Endothelial cell (in vitro differentiated cells): ENCODE results near the gene FAM219B. TPM values are rescaled to one million over a fixed set of nuclear protein-coding genes. Genes with fewer than 3 reads are reported as not detected.

Experiments used
- DNase-seq: peaks from one replicate; pipeline ENCODE4 v3.0.0; 2021; ENCODE audit warnings: low spot score
- H3K27ac Mint-ChIP-seq: one replicate; pipeline ENCODE4 v1.8.0; 2021; ENCODE audit warnings: mixed read lengths, inconsistent platforms; ENCODE audit not compliant: unreplicated experiment
- H3K27me3 Mint-ChIP-seq: one replicate; pipeline ENCODE4 v1.8.0; 2021; ENCODE audit warnings: mild to moderate bottlenecking, moderate library complexity, mixed read lengths, inconsistent platforms; ENCODE audit not compliant: unreplicated experiment
- H3K36me3 Mint-ChIP-seq: one replicate; pipeline ENCODE4 v1.8.0; 2021; ENCODE audit warnings: mild to moderate bottlenecking, low read depth, mixed read lengths, inconsistent platforms; ENCODE audit not compliant: unreplicated experiment
- H3K4me1 Mint-ChIP-seq: one replicate; pipeline ENCODE4 v1.8.0; 2021; ENCODE audit warnings: mild to moderate bottlenecking, mixed read lengths, inconsistent platforms; ENCODE audit not compliant: unreplicated experiment
- H3K4me3 Mint-ChIP-seq: one replicate; pipeline ENCODE4 v1.8.0; 2021; ENCODE audit warnings: mild to moderate bottlenecking, mixed read lengths, inconsistent platforms; ENCODE audit not compliant: unreplicated experiment
- H3K9me3 Mint-ChIP-seq: one replicate; pipeline ENCODE4 v1.8.0; 2021; ENCODE audit warnings: mixed read lengths, inconsistent platforms; ENCODE audit not compliant: unreplicated experiment
- total RNA-seq: library from RNA; stranded (reverse); fragmentation: NEBNext Ultra II Directional; extraction: Animal tissue kit (Norgen Biotek cat#: 25700); gene quantifications from one replicate; pipeline ENCODE4 v1.2.1, GENCODE V29; 2021; ENCODE audit not compliant: unreplicated experiment
- TF ChIP-seq, protein P1 (sequence below): fragments of 200-600 bp; sonication (generic); IDR thresholded peaks from one replicate; pipeline ENCODE4 v1.5.0; 2021; ENCODE audit warnings: antibody characterized with exemption; ENCODE audit not compliant: unreplicated experiment

FAM219B gene
- total RNA-seq, 1 donor from 2014 or later: 70.0 TPM

DNA sequence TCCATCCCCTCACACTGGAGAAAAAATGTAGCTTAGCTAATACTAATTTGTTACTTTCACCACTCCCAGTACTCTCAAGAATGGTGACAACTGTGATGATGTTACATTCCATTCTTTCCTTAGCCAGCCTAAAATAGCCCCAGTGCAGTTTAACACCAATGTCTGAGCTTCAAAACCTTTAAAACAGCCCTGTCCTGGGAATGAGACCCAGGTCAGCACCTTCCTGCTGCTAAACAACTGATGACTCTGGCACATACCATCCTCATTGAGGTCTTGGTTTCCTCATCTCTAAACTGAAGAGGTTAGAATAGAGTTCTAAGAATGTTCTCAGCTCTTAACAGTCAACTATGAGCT lies 37.3 kb downstream of the FAM219B start:
- H3K9me3 Mint-ChIP-seq: peaks cover 5% of the 10 kb centered on the region
- peak overlapping the region; percentile 42 for H3K27ac Mint-ChIP-seq
- H3K27me3 Mint-ChIP-seq: peaks cover 10% of the 10 kb centered on the region
- H3K4me1 Mint-ChIP-seq: peaks cover 52% of the 10 kb centered on the region
- no peak for DNase-seq
- TF ChIP-seq, protein P1, sequence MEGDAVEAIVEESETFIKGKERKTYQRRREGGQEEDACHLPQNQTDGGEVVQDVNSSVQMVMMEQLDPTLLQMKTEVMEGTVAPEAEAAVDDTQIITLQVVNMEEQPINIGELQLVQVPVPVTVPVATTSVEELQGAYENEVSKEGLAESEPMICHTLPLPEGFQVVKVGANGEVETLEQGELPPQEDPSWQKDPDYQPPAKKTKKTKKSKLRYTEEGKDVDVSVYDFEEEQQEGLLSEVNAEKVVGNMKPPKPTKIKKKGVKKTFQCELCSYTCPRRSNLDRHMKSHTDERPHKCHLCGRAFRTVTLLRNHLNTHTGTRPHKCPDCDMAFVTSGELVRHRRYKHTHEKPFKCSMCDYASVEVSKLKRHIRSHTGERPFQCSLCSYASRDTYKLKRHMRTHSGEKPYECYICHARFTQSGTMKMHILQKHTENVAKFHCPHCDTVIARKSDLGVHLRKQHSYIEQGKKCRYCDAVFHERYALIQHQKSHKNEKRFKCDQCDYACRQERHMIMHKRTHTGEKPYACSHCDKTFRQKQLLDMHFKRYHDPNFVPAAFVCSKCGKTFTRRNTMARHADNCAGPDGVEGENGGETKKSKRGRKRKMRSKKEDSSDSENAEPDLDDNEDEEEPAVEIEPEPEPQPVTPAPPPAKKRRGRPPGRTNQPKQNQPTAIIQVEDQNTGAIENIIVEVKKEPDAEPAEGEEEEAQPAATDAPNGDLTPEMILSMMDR: no peak
- peaks cover 24% of the 10 kb centered on the region for H3K36me3 Mint-ChIP-seq
- H3K4me3 Mint-ChIP-seq: no peak overlapping the region

DNA sequence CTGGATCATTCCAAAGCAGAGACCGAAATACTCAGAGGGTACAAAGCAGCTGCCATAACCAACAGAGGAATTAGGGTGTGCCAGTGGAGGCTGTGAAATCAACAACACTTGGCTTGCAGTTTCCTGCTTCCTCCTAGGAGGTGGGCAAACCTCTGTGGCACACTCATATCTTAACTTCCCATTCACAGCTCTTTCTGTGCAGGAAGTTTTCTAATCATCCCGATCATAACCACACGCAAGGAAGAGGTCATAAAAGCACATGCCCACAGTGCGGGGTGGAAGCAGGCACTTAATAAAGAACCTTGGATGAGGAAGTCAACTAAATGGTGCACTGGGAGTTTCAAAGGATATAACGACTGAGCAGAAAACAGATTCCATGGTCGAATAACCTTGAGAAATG lies 38.6 kb downstream of the FAM219B start:
- Mint-ChIP-seq H3K9me3 (peaks cover 5% of the 10 kb centered on the region), H3K4me3 (peak overlapping the region; percentile 29), H3K27me3 (peaks cover 11% of the 10 kb centered on the region), H3K36me3 (peaks cover 30% of the 10 kb centered on the region), H3K27ac (no peak overlapping the region), H3K4me1 (peaks cover 58% of the 10 kb centered on the region)
- no peak for DNase-seq
- TF ChIP-seq, protein P1: no peak

DNA sequence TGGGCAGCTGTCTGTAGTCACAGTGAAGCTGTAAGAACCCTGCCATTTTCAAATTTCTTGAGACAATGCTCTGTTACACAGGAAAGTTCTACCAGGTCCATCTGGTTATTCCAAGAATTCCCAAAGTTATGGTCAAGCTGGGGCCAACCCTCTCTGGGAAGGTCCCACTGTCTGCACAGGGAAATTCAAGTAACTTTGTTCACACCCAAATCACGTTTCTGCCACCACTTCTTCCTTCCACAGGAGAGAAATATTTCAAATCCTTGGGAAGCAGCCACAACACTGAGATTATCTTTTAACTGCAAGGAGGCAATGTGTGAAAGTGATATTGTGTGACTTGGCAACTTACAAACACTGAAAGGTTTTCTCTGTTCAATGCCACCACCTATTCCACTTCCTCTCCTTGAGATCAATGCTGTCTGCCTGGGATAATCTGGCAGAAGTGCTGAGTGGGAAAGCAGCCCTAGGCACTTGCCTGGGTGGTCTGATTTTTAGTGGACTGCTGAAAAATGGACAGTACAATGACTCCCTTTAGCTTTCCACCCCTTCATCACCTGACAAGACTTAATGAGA lies 39.1 kb downstream of the FAM219B start:
- Mint-ChIP-seq H3K27ac (no peak overlapping the region), H3K36me3 (peaks cover 30% of the 10 kb centered on the region), H3K27me3 (peaks cover 8% of the 10 kb centered on the region), H3K4me3 (peak overlapping the region; percentile 29), H3K9me3 (peaks cover 5% of the 10 kb centered on the region), H3K4me1 (peaks cover 53% of the 10 kb centered on the region)
- no peak for DNase-seq
- TF ChIP-seq, protein P1: no peak

DNA sequence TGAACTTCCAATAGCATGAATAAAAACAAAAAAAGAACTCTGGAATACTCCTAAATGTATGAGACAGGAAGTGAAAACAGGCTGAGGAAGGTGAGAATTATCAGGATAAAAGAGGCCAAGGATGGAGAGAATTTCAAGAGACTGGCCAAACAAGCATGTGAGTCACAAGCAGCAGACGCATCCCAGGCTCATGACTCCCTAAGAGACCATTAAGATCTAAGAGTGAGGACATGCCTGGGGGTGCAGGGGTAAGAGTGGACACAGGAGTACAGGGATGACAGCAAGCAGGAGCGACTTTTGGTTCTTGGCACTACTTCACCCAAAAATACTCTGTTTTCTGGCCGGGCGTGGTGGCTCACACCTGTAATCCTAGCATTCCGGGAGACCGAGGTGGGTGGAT lies 40.6 kb downstream of the FAM219B start:
- TF ChIP-seq, protein P1: no peak
- Mint-ChIP-seq H3K27ac (peak overlapping the region; percentile 17), H3K27me3 (peaks cover 4% of the 10 kb centered on the region), H3K9me3 (peaks cover 5% of the 10 kb centered on the region), H3K36me3 (peaks cover 30% of the 10 kb centered on the region), H3K4me3 (peak overlapping the region; percentile 38), H3K4me1 (peaks cover 50% of the 10 kb centered on the region)
- no peak for DNase-seq

DNA sequence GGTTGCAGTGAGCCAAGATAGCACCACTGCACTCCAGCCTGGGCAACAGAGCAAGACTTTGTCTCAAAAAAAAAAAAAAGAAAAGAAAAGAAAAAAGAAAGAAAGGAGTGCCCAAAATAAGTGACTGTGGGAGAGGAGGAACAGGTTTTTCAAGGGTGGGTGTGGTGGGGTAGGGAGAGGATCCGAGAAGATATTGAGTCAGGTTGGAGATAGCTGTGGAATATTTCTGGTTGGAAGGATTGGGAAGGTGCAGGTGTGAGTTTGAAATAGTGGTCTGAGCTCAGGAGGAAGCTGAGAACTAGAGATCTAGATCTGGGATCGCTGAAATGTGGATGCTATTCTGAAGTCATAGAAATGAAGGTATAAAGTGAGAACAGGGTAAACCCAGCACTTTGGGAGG lies 41.3 kb downstream of the FAM219B start:
- no peak for DNase-seq
- TF ChIP-seq, protein P1: no peak
- peaks cover 5% of the 10 kb centered on the region for H3K9me3 Mint-ChIP-seq
- H3K4me1 Mint-ChIP-seq: peaks cover 42% of the 10 kb centered on the region
- H3K4me3 Mint-ChIP-seq: no peak overlapping the region
- peaks cover 4% of the 10 kb centered on the region for H3K27me3 Mint-ChIP-seq
- H3K36me3 Mint-ChIP-seq: peaks cover 30% of the 10 kb centered on the region
- peak overlapping the region; percentile 52 for H3K27ac Mint-ChIP-seq
